ENCODE measurements around the gene PLEKHF1.

DNA sequence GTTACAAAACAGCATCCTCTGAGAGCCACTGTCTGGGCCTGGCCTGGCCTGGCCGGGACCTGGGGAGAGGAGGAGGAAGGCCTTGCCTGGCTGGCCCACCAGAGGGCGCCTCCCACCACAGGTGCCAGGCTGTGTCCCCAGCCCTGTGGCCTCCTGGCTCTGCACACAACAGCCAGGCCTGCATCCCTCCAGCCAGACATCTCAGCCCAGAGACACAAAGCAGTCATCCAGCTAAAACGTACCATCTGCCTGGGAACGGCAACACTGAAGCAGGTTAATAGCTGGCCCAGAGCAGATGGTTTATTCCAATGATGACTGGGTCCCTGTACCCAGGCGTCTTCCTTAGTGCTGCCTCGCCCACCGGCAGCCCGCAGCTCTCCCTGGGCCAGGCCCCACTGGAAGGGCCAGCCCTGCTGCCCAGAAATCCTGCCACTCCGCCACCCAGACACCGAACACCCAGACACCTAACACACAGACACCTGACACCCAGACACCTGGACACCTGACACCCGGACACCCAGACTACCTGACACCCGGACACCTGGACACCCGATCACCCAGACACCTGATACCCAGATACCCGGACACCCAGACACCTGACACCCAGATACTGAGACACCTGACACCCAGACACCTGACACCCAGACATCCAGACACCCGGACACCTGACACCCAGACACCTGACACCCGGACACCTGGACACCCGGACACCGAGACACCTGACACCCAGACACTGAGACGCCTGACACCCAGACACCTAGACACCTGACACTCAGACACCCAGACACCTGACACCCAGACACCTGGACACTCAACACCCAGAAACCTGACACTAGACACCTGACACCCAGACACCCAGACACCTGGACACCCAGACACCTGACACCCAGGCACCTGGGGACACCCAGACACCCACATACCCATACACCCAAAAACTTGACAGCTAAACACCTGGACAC lies 29.7 kb downstream of the PLEKHF1 start:
- TF ChIP-seq, protein P1, sequence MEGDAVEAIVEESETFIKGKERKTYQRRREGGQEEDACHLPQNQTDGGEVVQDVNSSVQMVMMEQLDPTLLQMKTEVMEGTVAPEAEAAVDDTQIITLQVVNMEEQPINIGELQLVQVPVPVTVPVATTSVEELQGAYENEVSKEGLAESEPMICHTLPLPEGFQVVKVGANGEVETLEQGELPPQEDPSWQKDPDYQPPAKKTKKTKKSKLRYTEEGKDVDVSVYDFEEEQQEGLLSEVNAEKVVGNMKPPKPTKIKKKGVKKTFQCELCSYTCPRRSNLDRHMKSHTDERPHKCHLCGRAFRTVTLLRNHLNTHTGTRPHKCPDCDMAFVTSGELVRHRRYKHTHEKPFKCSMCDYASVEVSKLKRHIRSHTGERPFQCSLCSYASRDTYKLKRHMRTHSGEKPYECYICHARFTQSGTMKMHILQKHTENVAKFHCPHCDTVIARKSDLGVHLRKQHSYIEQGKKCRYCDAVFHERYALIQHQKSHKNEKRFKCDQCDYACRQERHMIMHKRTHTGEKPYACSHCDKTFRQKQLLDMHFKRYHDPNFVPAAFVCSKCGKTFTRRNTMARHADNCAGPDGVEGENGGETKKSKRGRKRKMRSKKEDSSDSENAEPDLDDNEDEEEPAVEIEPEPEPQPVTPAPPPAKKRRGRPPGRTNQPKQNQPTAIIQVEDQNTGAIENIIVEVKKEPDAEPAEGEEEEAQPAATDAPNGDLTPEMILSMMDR (IDR thresholded peaks at IDR 0.05): peak; percentile 73 to 82 (median 78)
- no peak for TF ChIP-seq POLR2A (IDR thresholded peaks at IDR 0.05)
